NK-92 treated with Interleukin-12 subunit alpha and Interleukin-12 subunit beta, amount 100 ng/mL, for 24 hours (cell line): ENCODE results near the gene HINT2.

ENCODE experiments used
- DNase-seq: peaks from one replicate; lab custom pipeline; 2025; lab: John Stamatoyannopoulos, UW

HINT2 gene

GRCh38 chr9:35811381-35812024 is 3.3 kb downstream of the HINT2 start:
- DNase-seq = no peak

GRCh38 chr9:35810122-35810521 is 4.7 kb downstream of the HINT2 start:
- DNase-seq = peak; percentile 16

- no peak for DNase-seq
Observed at GRCh38 chr9:35808433-35808832, 6.4 kb downstream of the HINT2 start.

- no peak for DNase-seq
Observed at GRCh38 chr9:35806101-35806500, 8.7 kb downstream of the HINT2 start.

GRCh38 chr9:35801328-35802128 is 13.3 kb downstream of the HINT2 start:
- DNase-seq = no peak

- DNase-seq = no peak
Observed at GRCh38 chr9:35800530-35800929, 14.3 kb downstream of the HINT2 start.

- DNase-seq = peak; percentile 70
Observed at GRCh38 chr9:35798658-35799374, 16.0 kb downstream of the HINT2 start.

- DNase-seq = no peak
Observed at GRCh38 chr9:35797311-35798109, 17.3 kb downstream of the HINT2 start.

GRCh38 chr9:35795695-35796094 is 19.1 kb downstream of the HINT2 start:
- DNase-seq = no peak

GRCh38 chr9:35793461-35793860 is 21.4 kb downstream of the HINT2 start:
- DNase-seq = no peak

- no peak for DNase-seq
Observed at GRCh38 chr9:35792826-35793225, 22.0 kb downstream of the HINT2 start.

GRCh38 chr9:35792024-35792813 is 22.6 kb downstream of the HINT2 start:
- DNase-seq = no peak

GRCh38 chr9:35791297-35791921 is 23.4 kb downstream of the HINT2 start, which contains the start of gene NPR2:
Gene NPR2 (plus strand): TSS chr9:35791591. CDS start chr9:35792409, 818 bp downstream.
- no peak for DNase-seq

- DNase-seq = no peak
Observed at GRCh38 chr9:35790385-35791296, 24.2 kb downstream of the HINT2 start.

GRCh38 chr9:35790025-35790384 is 24.8 kb downstream of the HINT2 start:
- DNase-seq = no peak

GRCh38 chr9:35789541-35789940 is 25.3 kb downstream of the HINT2 start:
- no peak for DNase-seq

- no peak for DNase-seq
Observed at GRCh38 chr9:35783418-35783817, 31.4 kb downstream of the HINT2 start.

- DNase-seq = no peak
Observed at GRCh38 chr9:35781066-35781465, 33.8 kb downstream of the HINT2 start.

GRCh38 chr9:35778496-35778895 is 36.3 kb downstream of the HINT2 start:
- no peak for DNase-seq

- DNase-seq = no peak
Observed at GRCh38 chr9:35776018-35776417, 38.8 kb downstream of the HINT2 start.
